Measurements from ENCODE around the gene DYNC2H1.

Gene DYNC2H1

DNA sequence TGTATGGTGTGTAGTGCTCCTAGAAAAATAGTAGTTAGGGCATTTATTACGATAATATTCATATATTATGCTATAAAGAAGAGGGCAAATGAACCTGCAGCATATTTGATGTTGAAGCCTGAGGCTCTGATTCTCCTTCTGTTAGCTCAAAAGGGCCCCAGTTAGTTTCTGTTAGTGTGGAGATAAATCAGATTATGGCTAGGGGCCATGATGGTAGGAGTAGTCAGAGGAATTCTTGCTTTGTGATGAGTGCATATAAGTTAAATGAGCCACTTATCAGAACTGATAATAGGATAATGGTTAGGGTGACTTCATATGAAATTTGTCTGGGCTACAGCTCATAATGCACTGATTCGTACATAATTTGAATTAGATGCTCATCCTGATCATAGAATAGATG is 298.4 kb downstream of the DYNC2H1 start:
- no peak overlapping the region for H3K4me3 ChIP-seq (ENCODE audit: low read depth, low read length)
- no peak for TF ChIP-seq CTCF (IDR thresholded peaks at IDR 0.05; ENCODE audit: borderline replicate concordance, insufficient read depth, low read depth, low read length)

DNA sequence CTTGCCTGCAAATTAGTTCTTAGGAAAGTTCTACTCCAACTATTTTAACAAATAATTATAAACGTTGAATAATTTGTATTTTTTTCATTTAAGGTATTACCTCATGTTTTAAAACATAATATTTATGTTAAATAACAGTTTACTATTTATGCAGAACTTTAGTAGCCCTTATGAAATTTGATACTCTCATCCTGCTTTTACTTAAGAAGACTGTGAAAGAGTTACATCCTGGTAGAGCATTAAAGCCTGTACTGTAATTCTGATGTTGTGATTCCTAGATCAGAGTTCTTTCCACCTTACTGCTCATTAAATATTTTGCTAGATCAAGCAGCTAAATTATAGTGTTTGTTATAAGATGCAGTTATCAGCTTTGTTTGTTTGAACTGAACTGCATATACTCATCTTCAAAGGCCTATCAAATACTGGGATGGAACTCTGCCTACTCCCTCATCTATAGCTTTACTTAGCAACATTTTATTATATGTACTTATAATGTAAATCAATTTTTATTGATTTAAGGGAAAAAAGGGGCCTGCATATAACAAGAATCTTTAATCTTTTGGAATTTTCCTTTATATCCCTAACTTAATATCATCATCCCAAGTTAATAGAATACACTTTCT is 304.2 kb downstream of the DYNC2H1 start:
- no peak overlapping the region for H3K4me3 ChIP-seq (ENCODE audit: low read depth, low read length)
- TF ChIP-seq CTCF (IDR thresholded peaks at IDR 0.05; ENCODE audit: borderline replicate concordance, insufficient read depth, low read depth, low read length): no peak

- no peak for TF ChIP-seq CTCF (IDR thresholded peaks at IDR 0.05; ENCODE audit: borderline replicate concordance, insufficient read depth, low read depth, low read length)
- H3K4me3 ChIP-seq (ENCODE audit: low read depth, low read length): no peak overlapping the region
Observed at GRCh38 chr11:103418014-103418413, 308.8 kb downstream of the DYNC2H1 start.

DNA sequence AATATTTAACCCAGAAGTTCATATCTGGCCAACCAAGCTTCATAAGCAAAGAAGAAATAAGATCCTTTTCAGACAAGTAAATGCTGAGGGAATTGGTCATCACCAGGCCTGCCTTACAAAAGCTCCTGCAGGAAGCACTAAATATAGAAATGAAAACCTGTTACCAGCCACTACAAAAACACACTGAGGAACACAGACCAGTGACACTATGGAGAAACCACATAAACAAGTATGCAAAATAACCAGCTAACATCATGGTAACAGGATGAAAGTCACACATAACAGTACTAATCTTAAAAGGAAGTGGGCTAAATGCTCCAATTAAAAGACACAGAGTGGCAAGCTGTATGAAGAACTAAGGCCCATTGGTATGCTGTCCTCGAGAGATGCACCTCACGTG is 311.4 kb downstream of the DYNC2H1 start:
- H3K4me3 ChIP-seq (ENCODE audit: low read depth, low read length): no peak overlapping the region
- no peak for TF ChIP-seq CTCF (IDR thresholded peaks at IDR 0.05; ENCODE audit: borderline replicate concordance, insufficient read depth, low read depth, low read length)

- no peak for TF ChIP-seq CTCF (IDR thresholded peaks at IDR 0.05; ENCODE audit: borderline replicate concordance, insufficient read depth, low read depth, low read length)
Observed at GRCh38 chr11:103433386-103434072, 324.3 kb downstream of the DYNC2H1 start.

GRCh38 chr11:103434073-103434411 is 324.8 kb downstream of the DYNC2H1 start:
- no peak overlapping the region for H3K4me3 ChIP-seq (ENCODE audit: low read depth, low read length)
- TF ChIP-seq CTCF (IDR thresholded peaks at IDR 0.05; ENCODE audit: borderline replicate concordance, insufficient read depth, low read depth, low read length): no peak

More at GRCh38 chr11:103433386-103434072, 324.3 kb downstream of the DYNC2H1 start:
- no peak overlapping the region for H3K4me3 ChIP-seq (ENCODE audit: low read depth, low read length)

DNA sequence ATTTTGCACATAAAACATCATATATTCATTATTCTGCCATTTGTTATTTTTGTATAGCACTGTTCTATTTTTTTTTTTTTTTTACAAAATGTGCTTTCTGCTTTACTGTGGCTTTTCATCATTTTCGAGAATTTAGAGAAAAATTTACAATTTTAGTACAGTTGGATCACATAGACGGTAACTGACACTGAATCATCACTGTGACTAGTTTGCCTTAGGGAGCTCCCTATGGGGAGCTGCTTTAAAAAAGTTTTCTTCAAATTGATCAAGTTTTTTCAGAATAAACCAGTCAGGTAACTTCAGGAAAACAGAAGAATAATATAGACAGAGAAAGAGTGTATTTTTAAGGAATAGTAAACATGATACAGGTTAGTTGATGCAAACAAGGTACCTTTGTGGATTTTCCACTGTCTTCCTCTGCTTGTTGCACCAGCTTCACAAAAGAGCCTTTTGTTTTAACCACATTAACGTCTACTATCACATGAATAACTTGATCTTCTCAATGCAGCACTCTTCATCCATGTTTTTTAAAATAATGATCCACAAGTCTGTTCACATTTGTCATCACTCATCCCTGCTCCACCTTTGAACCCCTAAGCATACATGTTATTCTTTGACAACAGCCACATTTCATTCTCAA is 327.0 kb downstream of the DYNC2H1 start:
- no peak overlapping the region for H3K4me3 ChIP-seq (ENCODE audit: low read depth, low read length)
- no peak for TF ChIP-seq CTCF (IDR thresholded peaks at IDR 0.05; ENCODE audit: borderline replicate concordance, insufficient read depth, low read depth, low read length)

Measured in GM12875 (cell line).